Activated CD4-positive, alpha-beta T cell treated with anti-CD3 and anti-CD28 coated beads for 4 hours (primary cell): ENCODE measurements around the gene LDB1.
A peak's percentile ranks its signal among the peaks of the same experiment; 100 is the strongest.

ENCODE experiments used
- DNase-seq, 2 donors: peaks; one replicate each; pipeline ENCODE4 v3.0.0-alpha.2; 2020

Gene LDB1

GRCh38 chr10:102120142-102120990, at the start of gene LDB1:
Gene LDB1, minus strand, starts transcription at chr10:102120368. Its CDS starts 258 bp downstream, at chr10:102120110.
- DNase-seq, result peak; percentile 48 to 55

- no peak for DNase-seq
Measured at GRCh38 chr10:102167861-102168260, 47.7 kb upstream of the LDB1 start.

GRCh38 chr10:102163342-102163989, 43.3 kb upstream of the LDB1 start:
- DNase-seq, result no peak

GRCh38 chr10:102159831-102160230, 39.7 kb upstream of the LDB1 start:
- no peak for DNase-seq

DNA sequence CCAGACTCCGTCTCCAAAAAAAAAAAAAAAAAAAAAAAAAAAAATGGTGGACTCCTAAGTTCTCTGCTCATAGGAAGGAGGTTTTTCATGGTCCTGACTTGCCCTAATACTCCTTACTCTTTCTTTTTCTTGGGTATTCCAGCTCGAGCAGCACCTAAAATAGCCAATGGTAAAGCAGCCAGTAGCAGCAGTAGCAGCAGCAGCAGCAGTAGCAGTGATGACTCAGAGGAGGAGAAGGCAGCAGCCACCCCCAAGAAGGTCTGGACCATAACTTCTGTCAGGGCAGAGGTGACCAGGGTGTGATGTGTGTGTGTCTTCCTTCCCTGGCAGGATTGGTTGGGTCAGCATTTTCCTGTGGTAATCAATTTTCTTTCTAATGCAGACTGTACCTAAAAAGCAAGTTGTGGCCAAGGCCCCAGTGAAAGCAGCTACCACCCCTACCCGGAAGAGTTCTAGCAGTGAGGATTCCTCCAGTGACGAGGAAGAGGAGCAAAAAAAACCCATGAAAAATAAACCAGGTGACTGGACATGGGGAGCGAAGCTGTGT, 39.0 kb upstream of the LDB1 start:
- DNase-seq, result no peak

- DNase-seq, result no peak
Measured at GRCh38 chr10:102157224-102157623, 37.1 kb upstream of the LDB1 start.

GRCh38 chr10:102154466-102155116, 34.4 kb upstream of the LDB1 start:
- DNase-seq, result no peak

GRCh38 chr10:102153093-102153620, 33.0 kb upstream of the LDB1 start:
- no peak for DNase-seq

GRCh38 chr10:102152545-102152890, 32.4 kb upstream of the LDB1 start:
- peak; percentile 57 to 62 for DNase-seq

DNA sequence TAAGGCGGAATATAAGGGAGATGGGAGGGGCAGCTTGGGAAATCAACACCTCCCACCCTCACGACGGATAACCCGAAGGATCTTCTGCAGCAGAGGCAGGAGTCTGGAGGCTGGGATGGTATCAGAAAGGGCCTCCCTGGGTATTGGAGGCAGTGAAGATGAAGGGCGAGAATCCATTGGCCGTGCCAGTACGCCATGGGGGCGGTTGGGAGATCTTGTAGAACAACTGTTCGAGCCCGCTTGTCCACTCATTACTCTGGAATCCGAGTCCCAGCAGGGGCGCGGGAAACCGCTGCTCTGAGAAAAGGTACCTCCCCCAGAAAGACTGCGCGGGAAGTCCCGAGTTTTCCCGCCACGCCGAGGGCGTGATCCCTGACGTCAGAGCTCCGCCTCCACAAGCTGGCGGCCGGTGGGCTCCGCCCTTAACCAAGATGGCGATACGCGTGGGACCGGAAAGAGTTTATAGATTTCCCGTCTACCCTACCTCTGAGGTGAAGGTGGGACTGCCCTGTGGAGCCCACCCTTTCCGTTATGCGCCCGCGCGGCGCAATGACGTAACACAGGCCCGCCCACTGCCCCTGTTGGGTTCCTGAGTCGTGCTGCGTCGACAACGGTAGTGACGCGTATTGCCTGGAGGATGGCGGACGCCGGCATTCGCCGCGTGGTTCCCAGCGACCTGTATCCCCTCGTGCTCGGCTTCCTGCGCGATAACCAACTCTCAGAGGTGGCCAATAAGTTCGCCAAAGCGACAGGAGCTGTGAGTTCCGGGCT, 31.8 kb upstream of the LDB1 start, which contains the start of gene NOLC1:
Gene NOLC1, plus strand, starts transcription at position 616 of the 771 bp plus-strand sequence. Its CDS starts 22 bp downstream, at position 638.
- DNase-seq, result peak; percentile 98 to 100

DNA sequence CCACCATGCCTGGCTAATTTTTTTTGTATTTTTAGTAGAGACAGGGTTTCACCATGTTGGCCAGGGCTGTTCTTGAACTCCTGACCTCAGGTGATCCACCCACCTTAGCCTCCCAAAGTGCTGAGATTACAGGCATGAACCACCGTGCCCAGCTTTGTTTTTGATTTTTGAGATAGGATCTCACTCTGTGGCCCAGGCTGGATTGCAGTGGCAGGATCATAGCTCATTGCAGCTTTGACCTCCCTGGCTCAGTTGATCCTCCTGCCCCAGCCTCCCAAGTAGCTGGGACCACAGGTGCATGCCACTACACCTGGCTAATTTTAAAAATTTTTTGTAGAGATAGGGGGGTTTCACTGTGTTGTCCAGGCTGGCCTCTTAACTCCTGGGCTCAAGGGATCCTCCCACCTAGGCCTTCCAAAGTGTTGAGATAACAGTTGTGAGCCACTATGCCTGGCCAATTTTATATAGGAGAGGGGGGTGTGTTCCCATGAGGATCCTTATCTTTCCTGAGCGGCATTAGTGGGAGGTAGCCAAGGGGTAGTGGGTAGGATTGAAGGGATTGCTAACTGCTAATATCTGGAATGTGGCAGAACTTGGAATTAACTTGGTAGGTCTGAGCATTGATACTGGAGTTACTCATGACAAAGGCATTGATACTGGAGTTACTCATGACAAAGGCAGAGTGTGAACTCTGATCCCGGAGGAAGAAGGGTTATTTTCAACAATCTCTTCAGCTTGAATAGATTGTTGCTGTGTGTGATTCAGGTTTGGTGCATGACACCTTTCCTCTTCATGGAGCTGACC, 31.0 kb upstream of the LDB1 start:
- no peak for DNase-seq

DNA sequence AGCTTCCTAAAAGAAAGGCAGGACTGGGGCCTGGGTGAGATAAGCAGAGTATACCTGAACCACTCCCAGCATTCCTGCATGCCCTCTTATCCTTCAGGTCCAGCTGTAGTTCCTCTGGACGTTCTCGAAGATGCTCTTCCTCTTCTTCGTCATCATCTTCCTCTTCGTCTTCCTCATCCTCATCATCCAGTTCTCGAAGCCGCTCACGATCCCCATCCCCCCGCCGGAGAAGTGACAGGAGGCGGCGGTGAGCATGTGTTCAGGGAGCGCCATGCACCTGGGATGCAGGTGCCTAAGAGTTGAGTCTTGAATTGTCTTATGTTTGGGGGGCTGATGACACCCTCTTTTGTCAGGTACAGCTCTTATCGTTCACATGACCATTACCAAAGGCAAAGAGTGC, 28.1 kb upstream of the LDB1 start:
- no peak for DNase-seq

DNA sequence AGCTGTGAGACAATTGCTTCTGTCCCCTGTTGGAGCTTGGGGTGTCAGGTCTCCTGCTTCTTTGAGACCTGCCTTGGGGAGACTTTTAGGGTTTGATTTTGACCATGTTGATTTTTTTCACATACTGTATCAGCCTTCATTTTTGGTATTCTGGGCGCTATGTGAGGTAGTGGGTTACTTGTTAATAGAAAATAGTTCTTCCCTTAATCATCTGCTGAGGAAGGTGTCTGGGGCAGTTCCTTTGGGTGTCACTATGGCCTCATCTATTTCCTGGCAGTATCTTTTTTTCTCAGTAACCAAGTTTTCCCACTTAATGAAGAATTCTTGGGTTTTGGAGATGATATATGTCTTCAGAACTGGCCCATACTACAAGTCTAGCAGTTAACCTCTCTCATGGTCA, 27.4 kb upstream of the LDB1 start:
- no peak for DNase-seq

GRCh38 chr10:102146971-102147428, 26.8 kb upstream of the LDB1 start:
- DNase-seq, result no peak

GRCh38 chr10:102141583-102142107, 21.5 kb upstream of the LDB1 start:
- no peak for DNase-seq

DNA sequence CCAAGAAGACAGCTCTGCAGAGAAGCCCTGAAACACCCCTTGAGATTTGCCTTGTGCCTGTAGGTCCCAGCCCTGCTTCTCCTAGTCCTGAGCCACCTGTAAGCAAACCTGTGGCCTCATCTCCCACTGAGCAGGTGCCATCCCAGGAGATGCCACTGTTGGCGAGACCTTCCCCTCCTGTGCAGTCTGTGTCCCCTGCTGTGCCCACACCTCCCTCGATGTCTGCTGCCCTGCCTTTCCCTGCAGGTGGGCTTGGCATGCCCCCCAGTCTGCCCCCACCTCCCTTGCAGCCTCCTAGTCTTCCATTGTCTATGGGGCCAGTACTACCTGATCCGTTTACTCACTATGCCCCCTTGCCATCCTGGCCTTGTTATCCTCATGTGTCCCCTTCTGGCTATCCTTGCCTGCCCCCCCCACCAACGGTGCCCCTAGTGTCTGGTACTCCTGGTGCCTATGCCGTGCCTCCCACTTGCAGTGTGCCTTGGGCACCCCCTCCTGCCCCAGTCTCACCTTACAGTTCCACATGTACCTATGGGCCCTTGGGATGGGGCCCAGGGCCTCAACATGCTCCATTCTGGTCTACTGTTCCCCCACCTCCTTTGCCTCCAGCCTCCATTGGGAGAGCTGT, 20.9 kb upstream of the LDB1 start:
- no peak for DNase-seq

- no peak for DNase-seq
Measured at GRCh38 chr10:102140218-102140617, 20.1 kb upstream of the LDB1 start.

DNA sequence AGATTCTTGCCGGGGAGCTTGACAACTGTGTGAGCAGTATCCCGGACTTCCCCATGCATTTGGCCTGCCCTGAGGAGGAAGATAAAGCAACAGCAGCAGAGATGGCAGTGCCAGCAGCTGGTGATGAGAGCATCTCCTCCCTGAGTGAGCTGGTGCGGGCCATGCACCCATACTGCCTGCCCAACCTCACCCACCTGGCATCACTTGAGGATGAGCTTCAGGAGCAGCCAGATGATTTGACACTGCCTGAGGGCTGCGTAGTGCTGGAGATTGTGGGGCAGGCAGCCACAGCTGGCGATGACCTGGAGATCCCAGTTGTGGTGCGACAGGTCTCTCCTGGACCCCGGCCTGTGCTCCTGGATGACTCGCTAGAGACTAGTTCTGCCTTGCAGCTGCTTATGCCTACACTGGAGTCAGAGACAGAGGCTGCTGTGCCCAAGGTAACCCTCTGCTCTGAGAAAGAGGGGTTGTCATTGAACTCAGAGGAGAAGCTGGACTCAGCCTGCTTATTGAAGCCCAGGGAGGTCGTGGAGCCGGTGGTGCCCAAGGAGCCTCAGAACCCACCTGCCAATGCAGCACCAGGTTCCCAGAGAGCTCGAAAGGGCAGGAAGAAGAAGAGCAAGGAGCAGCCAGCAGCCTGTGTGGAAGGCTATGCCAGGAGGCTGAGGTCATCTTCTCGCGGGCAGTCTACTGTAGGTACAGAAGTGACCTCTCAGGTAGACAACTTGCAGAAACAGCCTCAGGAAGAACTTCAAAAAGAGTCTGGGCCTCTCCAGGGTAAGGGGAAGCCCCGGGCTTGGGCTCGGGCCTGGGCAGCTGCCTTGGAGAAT, 19.3 kb upstream of the LDB1 start:
- DNase-seq, result no peak

DNA sequence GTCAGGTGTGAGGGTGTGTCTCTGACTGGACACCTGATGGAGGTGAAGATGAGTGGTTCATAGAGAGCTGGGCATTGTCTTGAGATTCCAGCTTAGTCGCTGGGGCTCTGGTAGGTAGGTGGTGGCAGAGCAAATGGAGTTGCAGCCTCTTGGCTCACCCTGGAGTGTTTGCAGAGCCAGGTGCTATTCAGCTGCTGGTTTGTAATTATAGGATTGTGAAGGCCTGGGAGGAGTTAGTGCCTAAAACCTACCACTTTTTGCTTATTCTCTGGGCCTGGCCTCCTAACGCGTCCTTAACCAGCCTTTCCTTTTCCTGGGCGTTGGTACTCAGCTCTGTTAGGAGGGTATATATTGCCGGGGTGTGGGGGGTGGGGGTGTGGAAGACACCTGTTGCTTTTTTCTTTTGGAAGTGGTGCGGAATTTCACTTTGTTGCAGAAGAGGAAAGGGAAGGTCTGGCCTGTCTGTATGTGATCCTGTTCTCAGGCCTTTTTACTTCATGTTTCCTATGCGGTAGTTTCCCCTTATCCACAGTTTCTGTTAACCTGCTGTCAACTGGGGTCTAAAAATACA, 15.9 kb upstream of the LDB1 start:
- no peak for DNase-seq
